GM18951 (cell line): ENCODE results near the gene ATP13A4.

Source experiments
- POLR2A ChIP-seq: IDR thresholded peaks from 4 replicates; pipeline ENCODE4 v1.6.1; 2011; ENCODE audit warnings: mild to moderate bottlenecking; ENCODE audit not compliant: insufficient read length, insufficient read depth; ENCODE audit errors: extremely low read depth
- in situ Hi-C: fragments of 300-500 bp; cut with MboI; formaldehyde crosslinking; loops from one replicate; pipeline ENCODE4 v1.12.0; 2022; ENCODE audit warnings: low sequenced_read_pairs, mixed read lengths, inconsistent platforms; ENCODE audit not compliant: unreplicated experiment

ATP13A4 gene

GRCh38 chr3:193499801-193500485 is 54.8 kb downstream of the ATP13A4 start:
- TF ChIP-seq POLR2A: no peak
- in situ Hi-C loops: no loop called here

- in situ Hi-C loops: no loop called here
- no peak for TF ChIP-seq POLR2A
These were observed 55.4 kb downstream of the ATP13A4 start for GRCh38 chr3:193499136-193499770.

DNA sequence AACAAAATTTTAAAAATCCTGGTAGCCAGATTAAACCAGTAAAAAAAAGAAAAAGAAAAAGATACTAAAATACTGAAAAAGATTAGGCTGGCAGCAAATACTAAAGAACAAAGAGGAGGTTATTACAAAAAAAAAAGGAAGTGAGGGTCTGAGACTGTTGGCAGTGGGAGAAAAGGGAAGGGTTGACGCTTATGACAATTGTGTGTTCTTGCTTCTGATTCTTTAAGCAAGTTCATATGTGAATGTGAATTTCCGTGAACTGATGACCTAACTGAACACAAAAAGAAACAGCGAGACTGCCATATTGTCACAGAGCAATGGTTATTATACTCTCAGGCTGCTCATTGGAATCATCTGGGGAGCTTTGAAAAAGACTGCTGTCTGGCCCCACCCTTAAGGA is 56.5 kb downstream of the ATP13A4 start:
- no peak for TF ChIP-seq POLR2A
- in situ Hi-C loops: no loop called here

GRCh38 chr3:193496658-193497057 is 58.0 kb downstream of the ATP13A4 start:
- in situ Hi-C loops: no loop called here
- TF ChIP-seq POLR2A: no peak

GRCh38 chr3:193491026-193491425 is 63.7 kb downstream of the ATP13A4 start:
- in situ Hi-C loops: no loop called here
- no peak for TF ChIP-seq POLR2A

GRCh38 chr3:193490580-193490979 is 64.1 kb downstream of the ATP13A4 start:
- no peak for TF ChIP-seq POLR2A
- in situ Hi-C loops: no loop called here

DNA sequence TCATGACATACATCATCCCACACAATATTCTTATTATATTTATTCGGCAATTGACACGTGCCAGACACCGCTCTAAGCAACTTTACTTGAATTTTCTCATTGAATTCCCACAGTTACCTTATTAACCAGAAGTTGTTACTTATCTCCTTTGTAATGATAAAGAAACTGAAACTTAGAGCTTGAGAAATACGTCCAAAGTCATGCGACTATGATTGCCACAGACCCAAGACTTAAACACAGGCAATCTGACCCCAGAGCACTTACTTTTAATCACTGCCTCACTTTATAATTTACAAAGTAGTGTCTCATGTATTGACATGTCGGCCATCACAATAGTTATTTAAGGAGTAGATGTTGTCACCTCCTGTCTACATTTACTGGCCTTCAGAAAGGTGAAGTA is 64.7 kb downstream of the ATP13A4 start:
- in situ Hi-C loops: no loop called here

DNA sequence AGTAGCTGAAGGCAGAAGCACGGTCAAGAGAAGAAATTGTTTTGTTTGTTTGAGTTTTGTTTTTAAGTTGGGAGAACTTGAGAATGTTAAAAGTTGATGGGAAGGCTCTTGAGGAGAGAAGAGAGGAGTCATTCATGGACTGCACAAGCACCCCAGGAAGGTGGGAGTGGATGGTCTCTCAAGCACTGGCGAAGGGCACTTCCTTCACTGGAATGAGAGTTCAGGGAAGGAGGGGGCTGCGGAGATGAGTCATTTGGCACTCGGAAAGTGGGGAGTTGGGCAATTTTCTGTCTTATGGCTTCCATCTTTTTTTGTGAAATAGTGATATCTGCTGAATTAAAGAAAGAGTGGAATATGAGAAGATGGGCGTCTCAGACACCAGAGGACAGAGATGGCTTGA is 66.0 kb downstream of the ATP13A4 start:
- in situ Hi-C loops: no loop called here
- TF ChIP-seq POLR2A: no peak

More for the DNA sequence above, 64.7 kb downstream of the ATP13A4 start:
- TF ChIP-seq POLR2A: no peak

DNA sequence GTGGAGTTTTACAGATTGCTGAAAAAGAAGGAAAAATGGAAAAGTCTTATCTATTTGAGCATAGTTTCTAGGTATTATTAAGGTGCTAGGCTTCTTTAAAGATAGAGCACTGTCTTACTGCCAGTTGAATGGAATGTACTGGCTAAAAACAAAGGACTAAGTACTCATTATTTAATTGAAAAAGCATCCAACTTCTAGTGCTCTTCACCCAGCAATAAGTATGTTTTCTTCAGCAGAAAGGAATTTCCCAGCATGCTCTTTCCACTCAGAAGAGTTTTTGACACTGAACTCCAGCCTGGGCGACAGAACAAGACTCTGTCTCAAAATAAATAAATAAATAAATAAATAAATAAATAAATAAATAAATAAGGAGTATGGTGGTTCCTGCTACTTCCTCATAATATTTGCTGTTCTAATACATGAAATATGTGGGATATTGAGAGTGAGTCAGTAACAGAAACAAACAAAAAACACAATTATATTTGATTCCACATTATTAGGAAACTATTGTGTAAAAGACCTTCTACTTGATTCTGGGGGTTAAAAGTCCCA is 70.6 kb downstream of the ATP13A4 start:
- TF ChIP-seq POLR2A: no peak
- in situ Hi-C loops: no loop called here

- no peak for TF ChIP-seq POLR2A
- in situ Hi-C loops: no loop called here
These were observed 73.3 kb downstream of the ATP13A4 start for GRCh38 chr3:193481436-193481835.

DNA sequence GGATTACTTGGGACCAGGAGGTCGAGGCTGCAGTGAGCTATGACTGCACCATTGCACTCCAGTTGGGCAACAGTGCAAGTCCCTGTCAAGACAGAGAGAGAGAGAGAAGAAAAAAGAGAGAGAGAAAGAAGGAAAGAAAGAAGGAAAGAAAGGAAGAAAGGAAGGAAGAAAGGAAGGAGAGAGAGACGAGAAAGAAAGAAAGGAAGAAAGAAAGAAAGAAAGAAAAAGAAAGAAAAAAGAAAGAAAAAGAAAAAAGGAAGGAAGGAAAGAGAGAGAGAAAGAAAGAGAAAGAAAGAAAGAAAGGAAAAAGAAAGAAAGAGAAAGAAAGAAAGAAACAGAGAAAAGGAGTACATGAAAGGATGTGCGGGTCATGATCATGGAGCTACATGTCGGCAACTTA is 80.2 kb downstream of the ATP13A4 start:
- in situ Hi-C loops: loop anchor here (10.0 kb wide), 1 partner anchor 490 kb away; no protein-coding TSS in a partner anchor
- no peak for TF ChIP-seq POLR2A

DNA sequence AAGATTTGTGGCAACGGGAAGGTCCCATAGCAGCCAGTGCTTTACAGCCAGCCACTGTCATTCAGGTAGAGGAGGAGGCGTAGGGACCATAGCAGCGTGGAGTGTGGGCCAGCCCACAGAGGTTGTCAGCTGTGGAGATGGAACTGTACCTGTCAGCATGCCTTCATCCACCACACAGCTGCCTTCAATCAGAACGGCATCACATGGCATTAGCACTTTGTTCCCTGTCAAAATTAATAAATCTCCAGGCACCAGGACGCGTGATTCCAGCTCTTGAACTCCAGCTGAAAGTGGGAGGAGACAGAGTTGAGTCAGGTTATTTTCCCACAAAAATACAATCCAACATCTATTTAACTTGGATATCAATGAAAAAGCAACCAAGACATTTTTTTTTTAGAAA is 84.0 kb downstream of the ATP13A4 start:
- in situ Hi-C loops: loop anchor here (10.0 kb wide), 1 partner anchor 494 kb away; no protein-coding TSS in a partner anchor
- TF ChIP-seq POLR2A: no peak

DNA sequence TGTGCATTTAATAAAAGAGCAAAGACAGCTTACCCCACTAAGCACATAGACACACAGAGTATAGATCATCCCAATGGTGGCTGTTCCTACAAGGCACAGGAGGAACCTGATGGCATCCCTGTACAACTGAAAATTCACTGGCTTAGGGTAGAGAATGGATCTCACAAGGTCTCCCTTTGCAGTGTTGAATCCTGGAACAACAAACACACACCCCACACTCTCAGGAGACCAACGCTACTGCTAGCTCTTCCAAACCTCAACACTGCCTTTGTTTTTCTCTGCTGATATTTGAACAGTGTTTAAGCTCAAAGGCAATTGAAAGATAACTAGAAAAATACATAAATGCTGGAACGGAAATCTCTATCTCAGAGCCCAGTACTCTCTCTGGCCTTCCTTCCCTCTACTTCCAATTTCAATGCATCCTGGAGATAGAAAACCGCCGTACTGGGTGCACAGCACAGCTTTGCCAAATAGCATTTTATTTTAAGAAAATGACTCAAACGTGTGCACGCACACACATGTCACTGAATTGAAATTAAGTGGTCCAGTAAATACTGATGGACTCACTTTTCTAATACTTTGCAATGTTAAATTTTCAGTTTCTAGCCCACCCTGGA is 88.6 kb downstream of the ATP13A4 start:
- in situ Hi-C loops: no loop called here

More for the DNA sequence above, 88.6 kb downstream of the ATP13A4 start:
- no peak for TF ChIP-seq POLR2A
